ENCODE data around the gene RPA1. TPM values are rescaled to one million over a fixed set of nuclear protein-coding genes. Genes with fewer than 3 reads are reported as not detected.

Gene RPA1
- total RNA-seq, 1 experiment from 2014 or later: 150 TPM

- Histone ChIP-seq H3K36me3 (ENCODE audit: control insufficient read depth, insufficient read depth, low read length) (peaks cover 3% of the 10 kb centered on the region; the same call in 1 of the 2 replicates), H3K27ac (ENCODE audit: low read length) (no peak overlapping the region), H3K27me3 (ENCODE audit: control insufficient read depth, insufficient read depth, low read length) (no peaks in the 10 kb centered on the region), H3K4me1 (ENCODE audit: control insufficient read depth, insufficient read depth, low read length) (no peaks in the 10 kb centered on the region), H3K9me3 (ENCODE audit: control insufficient read depth, insufficient read depth, low read depth, low read length) (no peaks in the 10 kb centered on the region), H3K4me3 (ENCODE audit: low read depth in 2 of 2, low read length in 2 of 2) (no peak overlapping the region)
- in situ Hi-C loops (cut with HindIII; ENCODE audit: low pct_unique_long_range_greater_than_20kb, low sequenced_read_pairs) (no loop called here), intact Hi-C loops (cut with micrococcal nuclease; ENCODE audit: unreplicated experiment) (no loop called here)
- DNase-seq (ENCODE audit: low read depth, low spot score) (no peak), ATAC-seq (no peak)
- ChIA-PET POLR2A (interaction anchor here (0.7 kb wide), 1 partner anchor 135 kb away, joined by 5 read pairs; no protein-coding TSS in a partner anchor), CTCF (no interaction called here)
- TF ChIP-seq POLR2AphosphoS5 (IDR thresholded peaks at IDR 0.05; ENCODE audit: low read depth, low read length) (no peak), SIN3A (IDR thresholded peaks at IDR 0.05; ENCODE audit: borderline replicate concordance, insufficient read depth, low read depth, low read length) (no peak), CTCF (IDR thresholded peaks at IDR 0.05) (no peak), TCF7L2 (IDR thresholded peaks at IDR 0.05; ENCODE audit: low read depth, low read length) (no peak), REST (IDR thresholded peaks at IDR 0.05; ENCODE audit: insufficient read depth in 1 of 2, low read depth in 2 of 2, low read length in 1 of 2) (no peak)
- BruUV-seq (replicated peaks): no TSS peak
Observed at GRCh38 chr17:1860978-1861377, 31.2 kb downstream of the RPA1 start.

- Histone ChIP-seq H3K27ac (ENCODE audit: low read length) (no peak overlapping the region), H3K9me3 (ENCODE audit: control insufficient read depth, insufficient read depth, low read depth, low read length) (no peaks in the 10 kb centered on the region), H3K4me1 (ENCODE audit: control insufficient read depth, insufficient read depth, low read length) (no peaks in the 10 kb centered on the region), H3K4me3 (ENCODE audit: low read depth in 2 of 2, low read length in 2 of 2) (no peak overlapping the region), H3K36me3 (ENCODE audit: control insufficient read depth, insufficient read depth, low read length) (peaks cover 3% of the 10 kb centered on the region; the same call in 1 of the 2 replicates), H3K27me3 (ENCODE audit: control insufficient read depth, insufficient read depth, low read length) (no peaks in the 10 kb centered on the region)
- TF ChIP-seq REST (IDR thresholded peaks at IDR 0.05; ENCODE audit: insufficient read depth in 1 of 2, low read depth in 2 of 2, low read length in 1 of 2): no peak
- no peak for TF ChIP-seq SIN3A (IDR thresholded peaks at IDR 0.05; ENCODE audit: borderline replicate concordance, insufficient read depth, low read depth, low read length)
- TF ChIP-seq CTCF (IDR thresholded peaks at IDR 0.05): no peak
- no peak for TF ChIP-seq TCF7L2 (IDR thresholded peaks at IDR 0.05; ENCODE audit: low read depth, low read length)
- no peak for TF ChIP-seq POLR2AphosphoS5 (IDR thresholded peaks at IDR 0.05; ENCODE audit: low read depth, low read length)
- ChIA-PET CTCF (no interaction called here), POLR2A (interaction anchor here (0.7 kb wide), 1 partner anchor 136 kb away, joined by 5 read pairs; no protein-coding TSS in a partner anchor)
- in situ Hi-C loops (cut with HindIII; ENCODE audit: low pct_unique_long_range_greater_than_20kb, low sequenced_read_pairs): no loop called here
- ATAC-seq (no peak), DNase-seq (ENCODE audit: low read depth, low spot score) (no peak)
- intact Hi-C loops (cut with micrococcal nuclease; ENCODE audit: unreplicated experiment): no loop called here
- no TSS peak for BruUV-seq (replicated peaks)
Observed at GRCh38 chr17:1861391-1862010, 31.7 kb downstream of the RPA1 start.
